Astrocyte (in vitro differentiated cells and primary cell): Measurements from ENCODE around the gene MYOF. TPM values are rescaled to one million over a fixed set of nuclear protein-coding genes. Genes with fewer than 3 reads are reported as not detected.

Experiments used
- DNase-seq: peaks from one replicate; pipeline ENCODE4 v3.0.0-alpha.2; 2010; ENCODE audit warnings: low read depth
- FAIRE-seq: peaks from 2 replicates; lab custom pipeline; 2011; peaks lifted over from hg19 to GRCh38; lab: Jason Lieb, UNC
- H2AFZ ChIP-seq: 2 replicates; pipeline ENCODE4 v1.6.0; 2012; ENCODE audit warnings: low read depth, low read length, inconsistent platforms
- H3K27ac ChIP-seq: 2 replicates; pipeline ENCODE4 v1.5.1; 2011; ENCODE audit warnings: low read depth, low read length, inconsistent platforms
- H3K27me3 ChIP-seq: 2 replicates; pipeline ENCODE4 v1.6.0; 2011; ENCODE audit warnings: low read length, inconsistent platforms; ENCODE audit not compliant: insufficient read depth
- H3K36me3 ChIP-seq: 2 replicates; pipeline ENCODE4 v1.5.1; 2011; ENCODE audit warnings: low read length, inconsistent platforms; ENCODE audit not compliant: insufficient read depth
- H3K4me1 ChIP-seq: 2 replicates; pipeline ENCODE4 v1.5.1; 2011; ENCODE audit warnings: low read length, inconsistent platforms; ENCODE audit not compliant: insufficient read depth
- H3K4me2 ChIP-seq: 2 replicates; pipeline ENCODE4 v1.6.0; 2012; ENCODE audit warnings: low read length, inconsistent platforms
- H3K4me3 ChIP-seq: 2 replicates; pipeline ENCODE4 v1.5.1; 2011; ENCODE audit warnings: low read depth, mild to moderate bottlenecking, low read length, inconsistent platforms; ENCODE audit not compliant: insufficient read depth
- H3K79me2 ChIP-seq: 2 replicates; pipeline ENCODE4 v1.6.0; 2012; ENCODE audit warnings: mild to moderate bottlenecking, low read length, inconsistent platforms; ENCODE audit not compliant: insufficient read depth
- H3K9ac ChIP-seq: 2 replicates; pipeline ENCODE4 v1.6.0; 2012; ENCODE audit warnings: mild to moderate bottlenecking, low read length, inconsistent platforms
- H3K9me3 ChIP-seq: 2 replicates; pipeline ENCODE4 v1.5.1; 2012; ENCODE audit warnings: low read depth, mild to moderate bottlenecking, low read length, inconsistent platforms; ENCODE audit not compliant: insufficient read depth
- H4K20me1 ChIP-seq: 2 replicates; pipeline ENCODE4 v1.6.0; 2012; ENCODE audit warnings: low read length, inconsistent platforms; ENCODE audit not compliant: insufficient read depth
- H3K27ac Mint-ChIP-seq: one replicate; pipeline ENCODE4 v1.8.0; 2021; ENCODE audit warnings: mild to moderate bottlenecking, mixed read lengths; ENCODE audit not compliant: unreplicated experiment
- H3K27me3 Mint-ChIP-seq: one replicate; pipeline ENCODE4 v1.8.0; 2021; ENCODE audit warnings: low read depth, mixed read lengths; ENCODE audit not compliant: unreplicated experiment
- H3K36me3 Mint-ChIP-seq: one replicate; pipeline ENCODE4 v1.8.0; 2021; ENCODE audit warnings: low read depth, mixed read lengths; ENCODE audit not compliant: unreplicated experiment
- H3K4me1 Mint-ChIP-seq: one replicate; pipeline ENCODE4 v1.8.0; 2021; ENCODE audit warnings: low read depth, mixed read lengths; ENCODE audit not compliant: unreplicated experiment
- H3K4me3 Mint-ChIP-seq: one replicate; pipeline ENCODE4 v1.8.0; 2021; ENCODE audit warnings: mild to moderate bottlenecking, moderate library complexity, mixed read lengths; ENCODE audit not compliant: unreplicated experiment
- H3K9me3 Mint-ChIP-seq: one replicate; pipeline ENCODE4 v1.8.0; 2021; ENCODE audit warnings: mild to moderate bottlenecking, mixed read lengths; ENCODE audit not compliant: unreplicated experiment
- CTCF ChIP-seq: IDR thresholded peaks from 2 replicates; pipeline ENCODE4 v1.5.1; 2011; ENCODE audit warnings: low read depth, mild to moderate bottlenecking, inconsistent platforms, low read length, moderate library complexity; ENCODE audit not compliant: insufficient read depth
- EZH2 ChIP-seq: IDR thresholded peaks from 2 replicates; pipeline ENCODE4 v1.6.1; 2012; ENCODE audit warnings: mild to moderate bottlenecking, low read length, inconsistent platforms; ENCODE audit not compliant: insufficient read depth
- total RNA-seq: library from RNA; stranded (reverse); gene quantifications from 2 replicates; pipeline ENCODE4 v1.2.1, GENCODE V29; 2021

MYOF gene
- total RNA-seq, 1 donor from 2014 or later = 306 TPM

- Mint-ChIP-seq H3K27me3 (peaks cover 4% of the 10 kb centered on the region), H3K4me3 (no peak overlapping the region), H3K9me3 (peaks cover 13% of the 10 kb centered on the region), H3K4me1 (no peaks in the 10 kb centered on the region), H3K27ac (no peak overlapping the region), H3K36me3 (peaks cover 2% of the 10 kb centered on the region)
- H3K4me1 ChIP-seq = no peaks in the 10 kb centered on the region
- DNase-seq (no peak), FAIRE-seq (no peak)
- TF ChIP-seq CTCF (no peak), EZH2 (no peak)
- no peak overlapping the region for H3K9ac ChIP-seq
- H3K27ac ChIP-seq = no peak overlapping the region
- no peaks in the 10 kb centered on the region for H3K9me3 ChIP-seq
- H3K79me2 ChIP-seq = no peaks in the 10 kb centered on the region
- H3K36me3 ChIP-seq = no peaks in the 10 kb centered on the region
- H3K4me2 ChIP-seq = no peak overlapping the region
- no peaks in the 10 kb centered on the region for H4K20me1 ChIP-seq
- no peak overlapping the region for H2AFZ ChIP-seq
- no peak overlapping the region for H3K4me3 ChIP-seq
- no peaks in the 10 kb centered on the region for H3K27me3 ChIP-seq
Observed at GRCh38 chr10:93266858-93267257, 215.3 kb downstream of the MYOF start.

GRCh38 chr10:93261961-93262610 lies 220.0 kb downstream of the MYOF start:
- Mint-ChIP-seq H3K9me3 (peaks cover 2% of the 10 kb centered on the region), H3K36me3 (no peaks in the 10 kb centered on the region), H3K27ac (no peak overlapping the region), H3K4me3 (no peak overlapping the region), H3K27me3 (no peaks in the 10 kb centered on the region), H3K4me1 (no peaks in the 10 kb centered on the region)
- no peak overlapping the region for H3K9ac ChIP-seq
- H3K4me2 ChIP-seq = no peak overlapping the region
- H4K20me1 ChIP-seq = no peaks in the 10 kb centered on the region
- TF ChIP-seq EZH2 = no peak
- TF ChIP-seq CTCF = no peak
- peak; percentile 51 for DNase-seq
- H3K27me3 ChIP-seq = no peaks in the 10 kb centered on the region
- H3K27ac ChIP-seq = no peak overlapping the region
- no peaks in the 10 kb centered on the region for H3K4me1 ChIP-seq
- no peak overlapping the region for H2AFZ ChIP-seq
- H3K36me3 ChIP-seq = no peaks in the 10 kb centered on the region
- no peaks in the 10 kb centered on the region for H3K9me3 ChIP-seq
- H3K79me2 ChIP-seq = no peaks in the 10 kb centered on the region
- FAIRE-seq = peak; percentile 23
- H3K4me3 ChIP-seq = no peak overlapping the region

GRCh38 chr10:93261089-93261488 lies 221.0 kb downstream of the MYOF start:
- Histone ChIP-seq H2AFZ (no peak overlapping the region), H3K9ac (no peak overlapping the region), H3K9me3 (no peaks in the 10 kb centered on the region), H3K4me1 (no peaks in the 10 kb centered on the region), H3K36me3 (no peaks in the 10 kb centered on the region), H3K4me3 (no peak overlapping the region), H4K20me1 (no peaks in the 10 kb centered on the region), H3K79me2 (no peaks in the 10 kb centered on the region), H3K27ac (no peak overlapping the region), H3K4me2 (no peak overlapping the region), H3K27me3 (no peaks in the 10 kb centered on the region)
- FAIRE-seq = no peak
- Mint-ChIP-seq H3K4me1 (no peaks in the 10 kb centered on the region), H3K9me3 (peaks cover 2% of the 10 kb centered on the region), H3K27ac (no peak overlapping the region), H3K36me3 (no peaks in the 10 kb centered on the region), H3K27me3 (no peaks in the 10 kb centered on the region), H3K4me3 (no peak overlapping the region)
- TF ChIP-seq EZH2 = no peak
- no peak for TF ChIP-seq CTCF
- no peak for DNase-seq
